Liver (tissue), 3 donors: ENCODE data around the gene DUSP9.

ENCODE experiments used
- FOXA2 ChIP-seq: IDR thresholded peaks from 2 replicates; pipeline ENCODE4 v1.6.1; 2016; ENCODE audit warnings: antibody characterized with exemption
- JUND ChIP-seq, 2 donors: IDR thresholded peaks; 2 replicates each; pipeline ENCODE4 v1.6.1; 2016; ENCODE audit warnings: antibody characterized with exemption in 2 of 2
- MAX ChIP-seq: IDR thresholded peaks from 2 replicates; pipeline ENCODE4 v1.6.1; 2016; ENCODE audit warnings: antibody characterized with exemption
- RAD21 ChIP-seq, 2 donors: IDR thresholded peaks; 2 replicates each; pipeline ENCODE4 v1.6.1; 2016; ENCODE audit warnings: antibody characterized with exemption in 2 of 2, mild to moderate bottlenecking in 2 of 2
- SP1 ChIP-seq: IDR thresholded peaks from 2 replicates; pipeline ENCODE4 v1.6.1; 2018; ENCODE audit warnings: antibody characterized with exemption, mild to moderate bottlenecking
- TAF1 ChIP-seq: conservative IDR thresholded peaks from 2 replicates; pipeline ENCODE4 v1.6.1; 2016; ENCODE audit warnings: antibody characterized with exemption, mild to moderate bottlenecking
- YY1 ChIP-seq: IDR thresholded peaks from 2 replicates; pipeline ENCODE4 v1.6.1; 2016; ENCODE audit warnings: antibody characterized with exemption, mild to moderate bottlenecking
- TF ChIP-seq, protein P1 (sequence below): fragments of 150-350 bp; IDR thresholded peaks from 2 replicates; pipeline ENCODE4 v1.5.1; 2017; ENCODE audit warnings: improper control_type of control experiment, low read depth, low read length; ENCODE audit not compliant: missing input control
- TF ChIP-seq, protein P2 (sequence below): IDR thresholded peaks from 2 replicates; pipeline ENCODE4 v1.6.1; 2016; ENCODE audit warnings: antibody characterized with exemption
- TF ChIP-seq, protein P3 (sequence below): IDR thresholded peaks from 2 replicates; pipeline ENCODE4 v1.6.1; 2016; ENCODE audit warnings: antibody characterized with exemption, mild to moderate bottlenecking
- donor health status: healthy.
- donor health status: healthy.

GRCh38 chrX:153674219-153674851, 27.3 kb downstream of the DUSP9 start:
- TF ChIP-seq, protein P1, sequence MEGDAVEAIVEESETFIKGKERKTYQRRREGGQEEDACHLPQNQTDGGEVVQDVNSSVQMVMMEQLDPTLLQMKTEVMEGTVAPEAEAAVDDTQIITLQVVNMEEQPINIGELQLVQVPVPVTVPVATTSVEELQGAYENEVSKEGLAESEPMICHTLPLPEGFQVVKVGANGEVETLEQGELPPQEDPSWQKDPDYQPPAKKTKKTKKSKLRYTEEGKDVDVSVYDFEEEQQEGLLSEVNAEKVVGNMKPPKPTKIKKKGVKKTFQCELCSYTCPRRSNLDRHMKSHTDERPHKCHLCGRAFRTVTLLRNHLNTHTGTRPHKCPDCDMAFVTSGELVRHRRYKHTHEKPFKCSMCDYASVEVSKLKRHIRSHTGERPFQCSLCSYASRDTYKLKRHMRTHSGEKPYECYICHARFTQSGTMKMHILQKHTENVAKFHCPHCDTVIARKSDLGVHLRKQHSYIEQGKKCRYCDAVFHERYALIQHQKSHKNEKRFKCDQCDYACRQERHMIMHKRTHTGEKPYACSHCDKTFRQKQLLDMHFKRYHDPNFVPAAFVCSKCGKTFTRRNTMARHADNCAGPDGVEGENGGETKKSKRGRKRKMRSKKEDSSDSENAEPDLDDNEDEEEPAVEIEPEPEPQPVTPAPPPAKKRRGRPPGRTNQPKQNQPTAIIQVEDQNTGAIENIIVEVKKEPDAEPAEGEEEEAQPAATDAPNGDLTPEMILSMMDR: no peak
- TF ChIP-seq TAF1 (no peak), FOXA2 (no peak), YY1 (no peak), MAX (no peak), SP1 (no peak), JUND (IDR thresholded peaks at IDR 0.05) (no peak), RAD21 (IDR thresholded peaks at IDR 0.05) (no peak)
- TF ChIP-seq, protein P2, sequence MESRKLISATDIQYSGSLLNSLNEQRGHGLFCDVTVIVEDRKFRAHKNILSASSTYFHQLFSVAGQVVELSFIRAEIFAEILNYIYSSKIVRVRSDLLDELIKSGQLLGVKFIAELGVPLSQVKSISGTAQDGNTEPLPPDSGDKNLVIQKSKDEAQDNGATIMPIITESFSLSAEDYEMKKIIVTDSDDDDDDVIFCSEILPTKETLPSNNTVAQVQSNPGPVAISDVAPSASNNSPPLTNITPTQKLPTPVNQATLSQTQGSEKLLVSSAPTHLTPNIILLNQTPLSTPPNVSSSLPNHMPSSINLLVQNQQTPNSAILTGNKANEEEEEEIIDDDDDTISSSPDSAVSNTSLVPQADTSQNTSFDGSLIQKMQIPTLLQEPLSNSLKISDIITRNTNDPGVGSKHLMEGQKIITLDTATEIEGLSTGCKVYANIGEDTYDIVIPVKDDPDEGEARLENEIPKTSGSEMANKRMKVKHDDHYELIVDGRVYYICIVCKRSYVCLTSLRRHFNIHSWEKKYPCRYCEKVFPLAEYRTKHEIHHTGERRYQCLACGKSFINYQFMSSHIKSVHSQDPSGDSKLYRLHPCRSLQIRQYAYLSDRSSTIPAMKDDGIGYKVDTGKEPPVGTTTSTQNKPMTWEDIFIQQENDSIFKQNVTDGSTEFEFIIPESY: no peak
- TF ChIP-seq, protein P3, sequence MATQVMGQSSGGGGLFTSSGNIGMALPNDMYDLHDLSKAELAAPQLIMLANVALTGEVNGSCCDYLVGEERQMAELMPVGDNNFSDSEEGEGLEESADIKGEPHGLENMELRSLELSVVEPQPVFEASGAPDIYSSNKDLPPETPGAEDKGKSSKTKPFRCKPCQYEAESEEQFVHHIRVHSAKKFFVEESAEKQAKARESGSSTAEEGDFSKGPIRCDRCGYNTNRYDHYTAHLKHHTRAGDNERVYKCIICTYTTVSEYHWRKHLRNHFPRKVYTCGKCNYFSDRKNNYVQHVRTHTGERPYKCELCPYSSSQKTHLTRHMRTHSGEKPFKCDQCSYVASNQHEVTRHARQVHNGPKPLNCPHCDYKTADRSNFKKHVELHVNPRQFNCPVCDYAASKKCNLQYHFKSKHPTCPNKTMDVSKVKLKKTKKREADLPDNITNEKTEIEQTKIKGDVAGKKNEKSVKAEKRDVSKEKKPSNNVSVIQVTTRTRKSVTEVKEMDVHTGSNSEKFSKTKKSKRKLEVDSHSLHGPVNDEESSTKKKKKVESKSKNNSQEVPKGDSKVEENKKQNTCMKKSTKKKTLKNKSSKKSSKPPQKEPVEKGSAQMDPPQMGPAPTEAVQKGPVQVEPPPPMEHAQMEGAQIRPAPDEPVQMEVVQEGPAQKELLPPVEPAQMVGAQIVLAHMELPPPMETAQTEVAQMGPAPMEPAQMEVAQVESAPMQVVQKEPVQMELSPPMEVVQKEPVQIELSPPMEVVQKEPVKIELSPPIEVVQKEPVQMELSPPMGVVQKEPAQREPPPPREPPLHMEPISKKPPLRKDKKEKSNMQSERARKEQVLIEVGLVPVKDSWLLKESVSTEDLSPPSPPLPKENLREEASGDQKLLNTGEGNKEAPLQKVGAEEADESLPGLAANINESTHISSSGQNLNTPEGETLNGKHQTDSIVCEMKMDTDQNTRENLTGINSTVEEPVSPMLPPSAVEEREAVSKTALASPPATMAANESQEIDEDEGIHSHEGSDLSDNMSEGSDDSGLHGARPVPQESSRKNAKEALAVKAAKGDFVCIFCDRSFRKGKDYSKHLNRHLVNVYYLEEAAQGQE: no peak
